GM18505 (cell line): Measurements from ENCODE around the gene SLC25A10.

ENCODE experiments used
- ATAC-seq: cut with Tn5 transposase; IDR thresholded peaks from one replicate; pipeline ENCODE4 v1.9.1; 2021; ENCODE audit not compliant: unreplicated experiment
- POLR2A ChIP-seq: IDR thresholded peaks from 4 replicates; pipeline ENCODE4 v1.6.1; 2011; ENCODE audit warnings: borderline replicate concordance; ENCODE audit not compliant: insufficient read depth, insufficient read length; ENCODE audit errors: extremely low read depth

Gene SLC25A10

GRCh38 chr17:81715872-81716673 is 4.0 kb downstream of the SLC25A10 start:
- no peak for TF ChIP-seq POLR2A
- ATAC-seq, result no peak

DNA sequence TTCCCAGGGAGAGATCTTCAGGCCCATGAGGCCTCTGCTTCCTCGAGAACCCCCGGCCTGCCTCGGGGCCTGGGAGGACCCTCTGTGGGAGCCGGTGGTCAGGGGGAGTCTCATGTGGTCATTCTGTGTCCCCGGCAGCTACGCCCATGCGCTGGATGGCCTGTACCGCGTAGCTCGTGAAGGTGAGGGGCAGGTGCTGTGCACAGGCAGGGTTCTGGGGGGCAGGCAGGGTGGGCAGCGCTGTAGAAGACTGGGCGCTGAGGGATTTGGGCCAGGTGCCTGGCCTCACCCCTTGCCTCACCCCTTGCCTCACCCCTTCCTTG is 4.6 kb downstream of the SLC25A10 start:
- no peak for ATAC-seq
- no peak for TF ChIP-seq POLR2A

DNA sequence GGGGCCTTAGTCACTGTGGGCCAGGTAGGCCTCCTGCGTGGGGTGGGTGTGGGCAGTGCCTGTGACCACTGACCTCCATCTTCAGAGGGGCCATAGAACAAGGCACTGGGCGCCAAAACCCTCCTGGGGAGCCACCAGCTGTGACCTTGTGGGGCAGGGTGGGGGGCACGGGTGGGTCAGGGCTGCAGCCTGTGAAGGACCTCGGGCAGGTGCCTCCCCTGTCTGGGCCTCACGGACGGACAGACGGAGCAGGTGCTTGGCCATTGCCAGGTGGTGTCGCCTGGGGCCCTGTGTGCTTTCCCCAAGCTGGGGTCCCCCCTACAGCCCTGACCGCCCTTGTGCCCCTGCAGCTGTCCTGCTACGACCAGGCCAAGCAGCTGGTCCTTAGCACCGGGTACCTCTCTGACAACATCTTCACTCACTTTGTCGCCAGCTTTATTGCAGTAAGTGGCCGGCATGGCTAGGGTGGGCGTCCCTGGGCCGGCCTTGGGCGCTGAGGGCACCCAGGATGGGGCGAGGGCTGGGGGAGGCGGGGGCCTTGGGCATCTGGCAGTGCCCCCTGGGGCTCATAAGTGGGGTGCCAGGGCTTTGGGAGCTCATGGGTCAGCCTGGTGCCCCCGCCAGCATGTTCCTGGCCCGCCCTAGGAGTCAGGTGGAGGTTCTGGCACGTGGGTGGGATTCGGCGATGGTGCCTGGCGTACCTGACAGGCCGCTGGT is 5.1 kb downstream of the SLC25A10 start:
- ATAC-seq, result no peak
- TF ChIP-seq POLR2A, result no peak

DNA sequence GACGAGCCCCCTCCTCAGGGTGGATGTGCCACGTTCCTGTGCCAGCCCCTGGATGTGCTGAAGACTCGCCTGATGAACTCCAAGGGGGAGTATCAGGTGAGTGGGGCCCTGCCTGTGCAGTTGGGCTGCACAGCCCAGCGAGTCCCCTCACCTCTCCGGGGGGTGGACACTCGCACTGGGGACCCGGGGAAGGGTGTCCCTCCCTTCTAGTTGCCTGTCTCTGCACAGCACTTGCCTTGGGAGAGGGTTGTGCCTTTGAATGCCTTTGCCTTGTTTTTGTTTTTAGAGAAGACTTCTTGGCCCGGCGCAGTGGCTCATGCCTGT is 5.6 kb downstream of the SLC25A10 start:
- ATAC-seq, result no peak
- TF ChIP-seq POLR2A, result no peak

- no peak for TF ChIP-seq POLR2A
- no peak for ATAC-seq
Measured at GRCh38 chr17:81719410-81720266, 7.6 kb downstream of the SLC25A10 start.

- no peak for TF ChIP-seq POLR2A
- ATAC-seq, result no peak
Measured at GRCh38 chr17:81720267-81721071, 8.4 kb downstream of the SLC25A10 start.

DNA sequence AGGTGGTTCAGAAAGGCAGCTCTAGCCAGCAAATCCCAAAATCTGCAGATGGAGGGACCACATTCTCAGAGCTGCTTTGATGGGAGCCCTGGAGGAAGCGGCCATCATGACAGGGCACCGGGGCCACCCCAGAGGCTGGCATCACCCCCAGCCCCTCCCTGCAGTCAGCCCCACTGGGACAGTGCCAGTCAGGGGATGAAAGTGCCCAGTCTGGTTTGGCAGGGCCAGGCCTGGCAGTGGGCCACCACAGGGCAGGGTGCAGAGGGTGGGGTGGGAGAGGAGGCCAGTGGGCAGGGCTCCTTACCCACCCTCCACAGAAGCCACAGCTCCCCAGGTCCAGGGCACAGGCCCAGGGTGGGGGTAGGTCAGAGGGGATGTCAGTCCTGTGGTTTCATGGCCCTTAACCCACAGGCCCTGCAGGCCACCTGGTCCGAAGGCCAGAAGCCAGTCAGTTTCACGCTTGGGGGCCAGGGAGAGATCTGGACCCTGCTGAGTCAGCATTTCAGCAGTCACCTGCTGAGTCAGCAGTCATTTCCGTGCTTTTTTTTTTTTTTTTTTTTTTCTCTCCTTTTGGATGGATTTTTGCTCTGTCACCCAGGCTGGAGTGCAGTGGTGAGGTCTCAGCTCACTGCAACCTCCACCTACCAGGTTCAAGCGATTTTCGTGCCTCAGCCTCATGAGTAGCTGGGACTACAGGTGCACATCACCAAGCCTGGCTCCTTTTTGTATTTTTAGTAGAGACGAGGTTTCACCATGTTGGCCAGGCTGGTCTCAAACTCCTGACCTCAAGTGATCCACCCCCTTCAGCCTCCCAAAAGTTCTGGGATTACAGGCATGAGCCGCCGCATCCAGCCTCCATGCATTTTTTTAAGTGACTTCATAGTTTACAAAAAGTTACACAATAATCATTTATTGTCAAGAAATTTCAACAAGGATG is 10.4 kb downstream of the SLC25A10 start:
- no peak for TF ChIP-seq POLR2A
- no peak for ATAC-seq

- ATAC-seq, result no peak
- TF ChIP-seq POLR2A, result no peak
Measured at GRCh38 chr17:81723651-81724209, 11.6 kb downstream of the SLC25A10 start.

DNA sequence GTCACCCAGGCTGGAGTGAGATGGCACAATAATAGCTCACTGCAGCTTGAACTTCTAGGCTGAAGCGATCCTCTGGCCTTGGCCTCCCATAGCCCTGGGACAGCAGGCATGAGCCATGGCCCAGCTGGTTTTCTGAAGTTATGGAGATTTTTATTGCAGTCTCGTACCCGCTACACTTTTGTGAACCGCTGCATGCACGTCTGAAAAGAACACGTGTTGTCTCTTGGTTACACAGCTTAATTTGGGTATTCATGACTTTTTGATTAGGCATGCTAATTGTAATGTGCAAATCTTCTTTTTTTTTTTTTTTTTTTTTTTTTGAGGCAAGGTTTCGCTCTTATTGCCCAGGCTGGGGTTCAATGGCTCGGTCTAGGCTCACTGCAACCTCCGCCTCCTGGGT is 13.4 kb downstream of the SLC25A10 start:
- no peak for ATAC-seq
- TF ChIP-seq POLR2A, result no peak

DNA sequence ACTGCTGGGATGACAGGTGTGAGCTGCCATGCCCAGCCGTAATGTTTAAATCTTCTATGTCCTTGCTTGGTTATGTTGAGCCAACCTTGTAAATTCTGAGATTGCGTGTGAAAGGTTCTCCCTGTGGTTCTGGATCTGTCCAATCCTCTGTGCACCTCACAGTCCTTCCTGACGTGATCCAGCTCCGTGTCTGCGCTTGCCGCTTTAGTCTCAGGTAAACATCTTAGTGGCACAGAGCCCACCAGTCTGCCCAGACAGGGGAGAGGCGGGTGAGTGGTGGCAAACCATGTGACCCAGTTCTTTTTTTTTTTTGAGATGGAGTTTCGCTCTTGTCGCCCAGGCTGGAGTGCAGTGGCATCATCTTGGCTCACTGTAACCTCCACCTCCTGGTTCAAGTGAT is 13.9 kb downstream of the SLC25A10 start:
- ATAC-seq, result no peak
- TF ChIP-seq POLR2A, result no peak

DNA sequence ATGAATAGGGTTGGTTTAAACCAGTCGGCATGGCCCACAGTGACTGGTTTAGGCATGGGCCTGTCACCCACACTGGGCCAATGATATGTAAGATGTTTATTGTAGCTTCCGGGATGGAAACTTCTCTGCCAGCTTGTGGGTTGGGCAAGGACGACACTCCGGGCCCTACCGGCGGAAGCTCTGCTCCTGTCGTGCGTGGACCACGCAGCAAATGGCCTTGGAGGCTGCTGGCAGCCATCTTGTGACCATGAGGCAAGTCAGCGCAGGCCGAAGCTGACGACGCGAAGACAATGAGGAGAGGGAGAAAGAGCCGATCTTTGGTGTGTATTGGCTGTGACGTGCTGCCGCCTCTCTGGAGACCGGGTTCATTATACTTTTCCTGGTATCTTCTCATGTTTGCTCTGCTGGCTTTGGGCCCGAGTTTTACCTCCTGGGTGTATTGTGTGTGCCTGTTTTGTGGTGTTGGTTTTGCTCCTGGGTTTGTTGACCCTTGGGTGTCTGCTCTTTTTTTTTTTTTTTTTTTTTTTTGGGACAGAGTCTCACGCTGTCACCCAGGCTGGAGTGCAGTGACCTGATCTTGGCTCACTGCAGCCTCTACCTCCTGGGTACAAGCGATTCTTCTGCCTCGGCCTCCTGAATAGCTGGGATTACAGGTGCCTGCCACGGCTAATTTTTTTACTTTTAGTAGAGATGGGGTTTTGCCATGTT is 15.4 kb downstream of the SLC25A10 start:
- ATAC-seq, result no peak
- TF ChIP-seq POLR2A, result no peak
